HG02678 (cell line): ENCODE data around the gene PALLD.

Experiments used
- ATAC-seq: cut with Tn5 transposase; IDR thresholded peaks from one replicate; pipeline ENCODE4 v1.9.1; 2021; ENCODE audit warnings: mild to moderate bottlenecking, moderate library complexity; ENCODE audit not compliant: unreplicated experiment

PALLD gene

GRCh38 chr4:168522829-168523489 lies 26.1 kb downstream of the PALLD start:
- ATAC-seq: no peak

GRCh38 chr4:168524006-168524405 lies 27.2 kb downstream of the PALLD start:
- no peak for ATAC-seq

GRCh38 chr4:168524897-168525296 lies 28.0 kb downstream of the PALLD start:
- no peak for ATAC-seq

GRCh38 chr4:168527560-168527959 lies 30.7 kb downstream of the PALLD start:
- no peak for ATAC-seq

- no peak for ATAC-seq
These were observed 31.5 kb downstream of the PALLD start for GRCh38 chr4:168528131-168528949.

- ATAC-seq: no peak
These were observed 32.4 kb downstream of the PALLD start for GRCh38 chr4:168529257-168529656.

GRCh38 chr4:168531305-168531704 lies 34.5 kb downstream of the PALLD start:
- ATAC-seq: no peak

GRCh38 chr4:168534535-168534934 lies 37.7 kb downstream of the PALLD start:
- no peak for ATAC-seq

GRCh38 chr4:168535689-168536088 lies 38.8 kb downstream of the PALLD start:
- ATAC-seq: no peak

- ATAC-seq: no peak
These were observed 39.6 kb downstream of the PALLD start for GRCh38 chr4:168536448-168536847.

GRCh38 chr4:168537086-168537485 lies 40.2 kb downstream of the PALLD start:
- no peak for ATAC-seq

GRCh38 chr4:168537571-168537970 lies 40.7 kb downstream of the PALLD start:
- ATAC-seq: no peak

GRCh38 chr4:168538632-168539031 lies 41.8 kb downstream of the PALLD start:
- ATAC-seq: no peak

GRCh38 chr4:168540086-168540485 lies 43.2 kb downstream of the PALLD start:
- ATAC-seq: no peak

- ATAC-seq: no peak
These were observed 43.8 kb downstream of the PALLD start for GRCh38 chr4:168540503-168541265.

- no peak for ATAC-seq
These were observed 44.6 kb downstream of the PALLD start for GRCh38 chr4:168541266-168541953.

GRCh38 chr4:168549143-168549542 lies 52.3 kb downstream of the PALLD start:
- no peak for ATAC-seq

GRCh38 chr4:168550064-168550766 lies 53.4 kb downstream of the PALLD start:
- ATAC-seq: no peak

- no peak for ATAC-seq
These were observed 54.4 kb downstream of the PALLD start for GRCh38 chr4:168551211-168551610.

- ATAC-seq: no peak
These were observed 55.3 kb downstream of the PALLD start for GRCh38 chr4:168551945-168552695.
